NT2/D1 (cell line): ENCODE results near the gene B3GLCT.
"Not testable (repeated sequence)": the region's sequence is repeated elsewhere in the genome, so short reads cannot be mapped to it uniquely, and the experiment has no call there.

ENCODE experiments used
- SUZ12 ChIP-seq: IDR thresholded peaks from 2 replicates; pipeline ENCODE4 v1.6.1; 2011; ENCODE audit not compliant: insufficient read length, insufficient read depth; ENCODE audit errors: extremely low read depth
- YY1 ChIP-seq: IDR thresholded peaks from 2 replicates; pipeline ENCODE4 v1.6.1; 2011; ENCODE audit not compliant: insufficient read length, insufficient read depth
- ZNF274 ChIP-seq: IDR thresholded peaks from 2 replicates; pipeline ENCODE4 v1.6.1; 2011; ENCODE audit warnings: mild to moderate bottlenecking, low read depth, low read length

GRCh38 chr13:31340848-31341247 lies 141.1 kb downstream of the B3GLCT start:
- TF ChIP-seq YY1, ZNF274, SUZ12: not testable (repeated sequence)
